Adrenal gland (tissue), 12 donors: Measurements from ENCODE around the gene MMP15. TPM values are rescaled to one million over a fixed set of nuclear protein-coding genes. Genes with fewer than 3 reads are reported as not detected.

Source experiments
- DNase-seq, 7 donors: peaks; one replicate each; pipeline ENCODE4 v3.0.0-alpha.2; 2019 to 2020
- H3K27ac ChIP-seq, 5 donors: fragments of 200-600 bp; sonication (generic) in 4 of 5; 1 replicate in 3 of 5; 2 replicates in 2 of 5; pipeline versions ENCODE4 v1.5.1 to v1.8.0; 2016 to 2020; ENCODE audit warnings: mild to moderate bottlenecking in 1 of 5
- H3K27me3 ChIP-seq: fragments of 200-600 bp; 2 replicates; pipeline ENCODE4 v1.8.0; 2021
- H3K36me3 ChIP-seq, 2 donors: fragments of 200-600 bp; replicated peaks in 1 of 2; 1 replicate in 1 of 2; 2 replicates in 1 of 2; pipeline versions ENCODE4 v1.5.1 to v1.8.0; 2018 to 2022
- H3K4me1 ChIP-seq, 2 donors: fragments of 200-600 bp; replicated peaks in 1 of 2; 1 replicate in 1 of 2; 2 replicates in 1 of 2; pipeline versions ENCODE4 v1.5.1 to v1.8.0; 2018 to 2021
- H3K4me3 ChIP-seq, 4 donors: fragments of 200-600 bp; sonication (generic) in 3 of 4; one replicate each; pipeline ENCODE4 v1.5.1; 2016 to 2018
- H3K9me3 ChIP-seq, 3 donors: fragments of 200-600 bp; sonication (generic) in 1 of 3; replicated peaks in 1 of 3; 1 replicate in 2 of 3; 2 replicates in 1 of 3; pipeline versions ENCODE4 v1.5.1 to v1.8.0; 2016 to 2021
- POLR2A ChIP-seq, 2 donors: fragments of 450-650 bp; IDR thresholded peaks; one replicate each; pipeline ENCODE4 v1.6.1; 2017; ENCODE audit warnings: antibody characterized with exemption in 2 of 2, mild to moderate bottlenecking in 2 of 2, moderate library complexity in 1 of 2
- WGBS, 4 donors: extraction: QIAGEN DNeasy Blood & Tissue Kit in 2 of 4; methylation state at CpG; one replicate each; pipeline versions ENCODE4 v1.1.5 to v1.1.7; 2013 to 2017; 5-methylcytosine and 5-hydroxymethylcytosine counted together
- intact Hi-C, 2 donors: fragments of 100-400 bp; cut with DNase I; formaldehyde crosslinking; loops; one replicate each; pipeline versions ENCODE4 v1.14.1 to v1.15.0; 2022 to 2023
- polyA plus RNA-seq, 3 donors: library from polyadenylated mRNA; stranded (reverse); fragments of 200-250 nt in 2 of 3; fragments of 350-450 nt in 1 of 3; fragmentation: Illumina TruSeq in 1 of 3; extraction: RNeasy Lipid Tissue Mini Kit (QIAGEN cat#74804) in 1 of 3; gene quantifications; one replicate each; pipeline ENCODE4 v1.2.3, GENCODE V29; 2013 to 2014
- total RNA-seq, 9 donors: library from RNA; depleted of rRNA in 4 of 9; stranded (reverse); fragments of >200 nt in 4 of 9; fragments of 120-200 nt in 1 of 9; fragmentation: NEBNext Ultra II Directional in 1 of 9; extraction: Animal tissue kit (Norgen Biotek cat#: 25700) in 1 of 9; gene quantifications; one replicate each; pipeline versions ENCODE4 v1.1.0 to v1.2.4, GENCODE V29; 2013 to 2023
- TF ChIP-seq, protein P1 (sequence below), 6 experiments: fragments of 450-650 bp in 4 of 6; fragments of 200-600 bp in 2 of 6; sonication (generic) in 1 of 6; IDR thresholded peaks; 1 replicate in 5 of 6; 2 replicates in 1 of 6; pipeline versions ENCODE4 v1.5.1 to v1.8.0; 2016 to 2021; ENCODE audit warnings: antibody characterized with exemption in 6 of 6, mild to moderate bottlenecking in 2 of 6, moderate library complexity in 1 of 6
- donor health status: healthy with polysubstance abuse.
- donor health status: Bipolar disorder and iron deficiency.
- donor health status: DM: yes; HTN: yes; CAD: no.
- donor health status: DM: no; HTN: no; CAD: no.
- donor health status: DM: no; HTN: no; CAD: no.
- donor health status: DM: yes; HTN: yes; CAD: no.

Gene MMP15
- total and polyA plus RNA-seq, 12 donors = 2.5 to 11.4 (median 7.2) TPM

DNA sequence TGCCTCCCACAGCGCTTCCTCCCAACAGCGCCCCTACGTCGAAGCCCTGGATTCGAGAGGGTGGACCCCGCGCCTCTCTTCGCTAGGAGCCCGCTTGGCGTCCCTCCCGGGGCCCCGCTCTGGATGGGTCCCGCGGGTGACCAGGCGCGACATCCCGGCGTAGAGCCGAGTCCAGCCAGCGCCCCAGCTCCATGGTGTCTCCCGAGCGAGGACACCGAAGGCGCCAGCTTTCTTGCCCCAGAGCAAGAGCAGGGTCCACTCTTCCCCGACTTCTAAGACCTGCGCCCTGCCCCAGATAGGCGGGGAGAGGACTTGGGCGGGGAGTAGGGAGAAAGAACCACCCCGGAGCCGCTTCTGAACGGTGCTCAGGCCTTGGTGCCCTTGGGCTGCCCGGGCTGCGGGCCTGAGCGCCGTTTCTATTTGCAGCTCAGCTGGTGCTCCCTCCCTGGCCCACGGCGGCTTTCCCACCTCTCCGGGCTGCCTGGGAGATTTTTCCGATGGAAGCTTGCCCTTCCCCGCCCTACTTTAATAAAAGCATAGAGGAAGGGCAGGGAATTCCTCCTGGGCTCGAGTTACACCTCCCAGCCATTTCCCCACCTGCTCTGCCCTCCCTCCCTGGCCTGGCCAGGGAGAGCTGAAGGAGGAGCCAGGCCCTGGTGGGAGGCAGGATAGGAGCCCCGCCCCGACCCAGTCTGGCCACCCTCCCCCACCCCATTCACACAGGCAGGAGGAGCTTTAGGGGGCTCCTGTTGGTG, 1.8 kb downstream of the MMP15 start:
- peaks cover 27 to 65% of the 10 kb centered on the region in 2 donors for H3K4me1 ChIP-seq
- no peak for TF ChIP-seq POLR2A (IDR thresholded peaks at IDR 0.05)
- TF ChIP-seq, protein P1, sequence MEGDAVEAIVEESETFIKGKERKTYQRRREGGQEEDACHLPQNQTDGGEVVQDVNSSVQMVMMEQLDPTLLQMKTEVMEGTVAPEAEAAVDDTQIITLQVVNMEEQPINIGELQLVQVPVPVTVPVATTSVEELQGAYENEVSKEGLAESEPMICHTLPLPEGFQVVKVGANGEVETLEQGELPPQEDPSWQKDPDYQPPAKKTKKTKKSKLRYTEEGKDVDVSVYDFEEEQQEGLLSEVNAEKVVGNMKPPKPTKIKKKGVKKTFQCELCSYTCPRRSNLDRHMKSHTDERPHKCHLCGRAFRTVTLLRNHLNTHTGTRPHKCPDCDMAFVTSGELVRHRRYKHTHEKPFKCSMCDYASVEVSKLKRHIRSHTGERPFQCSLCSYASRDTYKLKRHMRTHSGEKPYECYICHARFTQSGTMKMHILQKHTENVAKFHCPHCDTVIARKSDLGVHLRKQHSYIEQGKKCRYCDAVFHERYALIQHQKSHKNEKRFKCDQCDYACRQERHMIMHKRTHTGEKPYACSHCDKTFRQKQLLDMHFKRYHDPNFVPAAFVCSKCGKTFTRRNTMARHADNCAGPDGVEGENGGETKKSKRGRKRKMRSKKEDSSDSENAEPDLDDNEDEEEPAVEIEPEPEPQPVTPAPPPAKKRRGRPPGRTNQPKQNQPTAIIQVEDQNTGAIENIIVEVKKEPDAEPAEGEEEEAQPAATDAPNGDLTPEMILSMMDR (IDR thresholded peaks at IDR 0.05) = no peak
- H3K4me3 ChIP-seq = peak overlapping the region in 2 of 4 donors; percentile 21 to 72
- peak overlapping the region in 2 of 5 donors; percentile 15 to 44 for H3K27ac ChIP-seq
- no peaks in the 10 kb centered on the region for H3K27me3 ChIP-seq
- no peaks in the 10 kb centered on the region for H3K36me3 ChIP-seq
- WGBS, 4 donors = 4 to 18% (median 8%) methylated on average over 13 to 43 of the region's 43 CpGs
- intact Hi-C loops = loop anchor here (5.0 to 10.0 kb wide), 3 partner anchors 95 to 277 kb away; partner anchors contain the start of gene CSNK2A2 (in 1 of the 2)
- DNase-seq = peak; percentile 56 to 69 (median 64)
- H3K9me3 ChIP-seq = no peaks in the 10 kb centered on the region

- WGBS, 4 donors = 87 to 98% (median 92%) methylated on average over 7 to 8 of the region's 8 CpGs
- H3K36me3 ChIP-seq = no peaks in the 10 kb centered on the region
- H3K27ac ChIP-seq = peak overlapping the region in 2 of 5 donors; percentile 15 to 44
- no peaks in the 10 kb centered on the region for H3K27me3 ChIP-seq
- no peak for DNase-seq
- intact Hi-C loops = loop anchor here (5.0 to 10.0 kb wide), 3 partner anchors 94 to 277 kb away; partner anchors contain the start of gene CSNK2A2 (in 1 of the 2)
- TF ChIP-seq POLR2A (IDR thresholded peaks at IDR 0.05) = no peak
- TF ChIP-seq, protein P1 (IDR thresholded peaks at IDR 0.05) = no peak
- peaks cover 25 to 65% of the 10 kb centered on the region in 2 donors for H3K4me1 ChIP-seq
- no peak overlapping the region for H3K4me3 ChIP-seq
- no peaks in the 10 kb centered on the region for H3K9me3 ChIP-seq
Measured at GRCh38 chr16:58027916-58028455, 2.4 kb downstream of the MMP15 start.

- peak in 4 of 7 donors; percentile 21 to 31 (median 30) for DNase-seq
- Histone ChIP-seq H3K27me3 (no peaks in the 10 kb centered on the region), H3K4me3 (no peak overlapping the region), H3K36me3 (no peaks in the 10 kb centered on the region), H3K4me1 (peaks cover 19 to 62% of the 10 kb centered on the region in 2 donors), H3K9me3 (no peaks in the 10 kb centered on the region), H3K27ac (no peak overlapping the region)
- no peak for TF ChIP-seq POLR2A (IDR thresholded peaks at IDR 0.05)
- TF ChIP-seq, protein P1 (IDR thresholded peaks at IDR 0.05) = no peak
- whole genome bisulfite sequencing, 4 donors = 0 to 56% (median 55%) methylated on average over 2 to 6 of the region's 6 CpGs
- intact Hi-C loops = loop anchor here (5.0 to 10.0 kb wide), 3 partner anchors 94 to 276 kb away; partner anchors contain the start of gene CSNK2A2 (in 1 of the 2)
Measured at GRCh38 chr16:58028541-58029070, 3.1 kb downstream of the MMP15 start.

DNA sequence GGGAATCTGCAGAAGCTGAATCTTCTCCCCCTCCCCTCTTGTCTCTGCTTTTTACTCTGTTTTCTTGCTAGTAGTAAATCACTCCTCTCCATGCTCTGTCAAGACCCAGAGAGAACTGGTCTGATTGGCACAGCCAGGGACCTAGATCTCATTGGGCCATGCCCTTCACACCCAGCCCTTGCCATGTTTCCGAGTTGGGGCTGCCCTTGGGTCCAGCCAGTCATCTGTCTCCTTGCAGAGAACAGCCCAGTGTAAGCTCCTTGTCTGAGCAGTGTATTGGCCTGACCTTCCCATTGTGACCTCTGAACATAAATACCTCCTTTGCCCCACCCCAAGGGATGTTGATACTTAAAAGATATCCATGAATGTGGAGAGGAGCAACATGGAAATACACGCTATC, 3.9 kb downstream of the MMP15 start:
- WGBS, 4 donors = 59 to 88% (median 78%) methylated on average over 2 of the region's 2 CpGs
- intact Hi-C loops = loop anchor here (5.0 to 10.0 kb wide), 3 partner anchors 93 to 275 kb away; partner anchors contain the start of gene CSNK2A2 (in 1 of the 2)
- TF ChIP-seq, protein P1 (IDR thresholded peaks at IDR 0.05) = no peak
- no peak for TF ChIP-seq POLR2A (IDR thresholded peaks at IDR 0.05)
- no peak for DNase-seq
- no peaks in the 10 kb centered on the region for H3K36me3 ChIP-seq
- H3K4me3 ChIP-seq = no peak overlapping the region
- H3K27me3 ChIP-seq = no peaks in the 10 kb centered on the region
- H3K9me3 ChIP-seq = no peaks in the 10 kb centered on the region
- H3K4me1 ChIP-seq = peaks cover 17 to 58% of the 10 kb centered on the region in 2 donors
- H3K27ac ChIP-seq = no peak overlapping the region
